Panc1 (cell line): ENCODE results near the gene AGA.

ENCODE experiments used
- POLR2AphosphoS5 ChIP-seq: IDR thresholded peaks from 2 replicates; pipeline ENCODE4 v1.6.1; 2012; ENCODE audit warnings: mild to moderate bottlenecking, low read depth, low read length, moderate library complexity
- SIN3A ChIP-seq: IDR thresholded peaks from 2 replicates; pipeline ENCODE4 v1.6.1; 2012; ENCODE audit warnings: low read depth, mild to moderate bottlenecking, low read length, moderate library complexity, borderline replicate concordance; ENCODE audit not compliant: insufficient read depth
- TCF7L2 ChIP-seq: IDR thresholded peaks from 2 replicates; pipeline ENCODE4 v1.6.1; 2011; ENCODE audit warnings: mild to moderate bottlenecking, low read depth, low read length, inconsistent platforms
- TF ChIP-seq, protein P1 (sequence below): fragments of 450-650 bp; IDR thresholded peaks from 2 replicates; pipeline ENCODE4 v1.5.1; 2017; ENCODE audit warnings: mild to moderate bottlenecking

DNA sequence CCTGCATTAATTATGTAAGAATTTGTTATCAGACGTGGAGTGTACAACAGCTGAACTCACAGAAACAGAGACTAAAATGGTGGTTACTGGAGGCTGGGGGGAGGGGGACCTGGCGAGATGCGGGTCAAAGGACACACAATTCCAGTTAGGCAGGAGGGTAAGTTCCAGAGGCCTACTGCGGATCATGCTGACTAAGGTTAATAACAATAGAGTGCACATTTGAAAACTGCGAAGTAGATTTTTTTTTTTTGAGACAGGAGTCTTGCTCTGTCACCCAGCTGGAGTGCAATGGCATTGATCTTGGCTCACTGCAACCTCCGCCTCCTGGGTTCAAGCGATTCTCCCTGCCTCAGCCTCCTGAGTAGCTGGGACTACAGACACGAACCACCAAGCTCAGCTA, 7.6 kb downstream of the AGA start:
- TF ChIP-seq, protein P1, sequence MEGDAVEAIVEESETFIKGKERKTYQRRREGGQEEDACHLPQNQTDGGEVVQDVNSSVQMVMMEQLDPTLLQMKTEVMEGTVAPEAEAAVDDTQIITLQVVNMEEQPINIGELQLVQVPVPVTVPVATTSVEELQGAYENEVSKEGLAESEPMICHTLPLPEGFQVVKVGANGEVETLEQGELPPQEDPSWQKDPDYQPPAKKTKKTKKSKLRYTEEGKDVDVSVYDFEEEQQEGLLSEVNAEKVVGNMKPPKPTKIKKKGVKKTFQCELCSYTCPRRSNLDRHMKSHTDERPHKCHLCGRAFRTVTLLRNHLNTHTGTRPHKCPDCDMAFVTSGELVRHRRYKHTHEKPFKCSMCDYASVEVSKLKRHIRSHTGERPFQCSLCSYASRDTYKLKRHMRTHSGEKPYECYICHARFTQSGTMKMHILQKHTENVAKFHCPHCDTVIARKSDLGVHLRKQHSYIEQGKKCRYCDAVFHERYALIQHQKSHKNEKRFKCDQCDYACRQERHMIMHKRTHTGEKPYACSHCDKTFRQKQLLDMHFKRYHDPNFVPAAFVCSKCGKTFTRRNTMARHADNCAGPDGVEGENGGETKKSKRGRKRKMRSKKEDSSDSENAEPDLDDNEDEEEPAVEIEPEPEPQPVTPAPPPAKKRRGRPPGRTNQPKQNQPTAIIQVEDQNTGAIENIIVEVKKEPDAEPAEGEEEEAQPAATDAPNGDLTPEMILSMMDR: no peak
- TF ChIP-seq POLR2AphosphoS5 (no peak), SIN3A (no peak), TCF7L2 (no peak)
